PFSK-1 (cell line): ENCODE data around the gene CCDC169.

Source experiments
- FOXP2 ChIP-seq: optimal IDR thresholded peaks from 2 replicates; pipeline ENCODE3; 2011; ENCODE audit warnings: borderline replicate concordance, control low read depth, inconsistent platforms; ENCODE audit not compliant: insufficient read depth; ENCODE audit errors: extremely low read length, extremely low read depth
- POLR2AphosphoS5 ChIP-seq: IDR thresholded peaks from 2 replicates; pipeline ENCODE4 v1.6.1; 2012; ENCODE audit warnings: low read depth, mild to moderate bottlenecking, control low read depth, low read length, moderate library complexity
- SIN3A ChIP-seq: IDR thresholded peaks from 2 replicates; pipeline ENCODE4 v1.6.1; 2012; ENCODE audit warnings: mild to moderate bottlenecking, low read length, moderate library complexity, borderline replicate concordance; ENCODE audit not compliant: insufficient read depth
- TAF1 ChIP-seq: IDR thresholded peaks from 2 replicates; pipeline ENCODE4 v1.6.1; 2012; ENCODE audit warnings: low read length, control low read depth, borderline replicate concordance; ENCODE audit not compliant: insufficient read depth
- TF ChIP-seq, protein P1 (sequence below), 2 experiments: IDR thresholded peaks; 2 replicates each; pipeline versions ENCODE4 v1.6.1 to v1.8.0; 2011 to 2012; ENCODE audit warnings: low read depth in 2 of 2, low read length in 2 of 2, control low read depth in 1 of 2, inconsistent platforms in 1 of 2, mild to moderate bottlenecking in 1 of 2, moderate library complexity in 1 of 2; ENCODE audit not compliant: insufficient read depth in 1 of 2

Gene CCDC169

GRCh38 chr13:36183901-36184300, 113.7 kb downstream of the CCDC169 start:
- TF ChIP-seq SIN3A (no peak), POLR2AphosphoS5 (no peak), TAF1 (no peak), FOXP2 (no peak)
- TF ChIP-seq, protein P1, sequence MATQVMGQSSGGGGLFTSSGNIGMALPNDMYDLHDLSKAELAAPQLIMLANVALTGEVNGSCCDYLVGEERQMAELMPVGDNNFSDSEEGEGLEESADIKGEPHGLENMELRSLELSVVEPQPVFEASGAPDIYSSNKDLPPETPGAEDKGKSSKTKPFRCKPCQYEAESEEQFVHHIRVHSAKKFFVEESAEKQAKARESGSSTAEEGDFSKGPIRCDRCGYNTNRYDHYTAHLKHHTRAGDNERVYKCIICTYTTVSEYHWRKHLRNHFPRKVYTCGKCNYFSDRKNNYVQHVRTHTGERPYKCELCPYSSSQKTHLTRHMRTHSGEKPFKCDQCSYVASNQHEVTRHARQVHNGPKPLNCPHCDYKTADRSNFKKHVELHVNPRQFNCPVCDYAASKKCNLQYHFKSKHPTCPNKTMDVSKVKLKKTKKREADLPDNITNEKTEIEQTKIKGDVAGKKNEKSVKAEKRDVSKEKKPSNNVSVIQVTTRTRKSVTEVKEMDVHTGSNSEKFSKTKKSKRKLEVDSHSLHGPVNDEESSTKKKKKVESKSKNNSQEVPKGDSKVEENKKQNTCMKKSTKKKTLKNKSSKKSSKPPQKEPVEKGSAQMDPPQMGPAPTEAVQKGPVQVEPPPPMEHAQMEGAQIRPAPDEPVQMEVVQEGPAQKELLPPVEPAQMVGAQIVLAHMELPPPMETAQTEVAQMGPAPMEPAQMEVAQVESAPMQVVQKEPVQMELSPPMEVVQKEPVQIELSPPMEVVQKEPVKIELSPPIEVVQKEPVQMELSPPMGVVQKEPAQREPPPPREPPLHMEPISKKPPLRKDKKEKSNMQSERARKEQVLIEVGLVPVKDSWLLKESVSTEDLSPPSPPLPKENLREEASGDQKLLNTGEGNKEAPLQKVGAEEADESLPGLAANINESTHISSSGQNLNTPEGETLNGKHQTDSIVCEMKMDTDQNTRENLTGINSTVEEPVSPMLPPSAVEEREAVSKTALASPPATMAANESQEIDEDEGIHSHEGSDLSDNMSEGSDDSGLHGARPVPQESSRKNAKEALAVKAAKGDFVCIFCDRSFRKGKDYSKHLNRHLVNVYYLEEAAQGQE (IDR thresholded peaks at IDR 0.05; ENCODE audit: insufficient read depth in 1 of 2, low read depth in 2 of 2, low read length in 2 of 2) = no peak
